GM19324 (cell line): ENCODE measurements around the gene MAGI3.
"Not testable (repeated sequence)": the region's sequence is repeated elsewhere in the genome, so short reads cannot be mapped to it uniquely, and the experiment has no call there.

Source experiments
- ATAC-seq: cut with Tn5 transposase; IDR thresholded peaks from one replicate; pipeline ENCODE4 v1.9.1; 2021; ENCODE audit warnings: mild to moderate bottlenecking, moderate library complexity; ENCODE audit not compliant: unreplicated experiment, low FRiP score

Gene MAGI3

DNA sequence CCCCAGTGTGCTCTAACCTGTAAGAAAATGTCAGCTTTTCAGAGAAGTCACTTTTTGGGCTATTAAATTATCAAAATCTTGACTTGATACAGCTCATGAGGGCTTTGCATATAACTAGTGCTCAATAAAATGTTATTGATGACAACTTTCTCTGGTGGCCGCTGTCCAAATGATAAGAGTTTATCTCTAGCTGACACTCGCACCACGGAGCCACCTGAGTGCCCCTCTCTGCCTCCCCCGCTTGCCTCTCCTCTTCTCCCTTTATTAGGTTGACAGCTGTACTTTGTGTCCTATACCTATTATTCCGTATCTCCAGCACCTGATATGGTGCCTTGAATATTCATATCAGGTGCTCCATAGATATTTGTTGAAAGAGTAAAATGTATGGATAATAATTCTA is 286.2 kb downstream of the MAGI3 start:
- no peak for ATAC-seq

DNA sequence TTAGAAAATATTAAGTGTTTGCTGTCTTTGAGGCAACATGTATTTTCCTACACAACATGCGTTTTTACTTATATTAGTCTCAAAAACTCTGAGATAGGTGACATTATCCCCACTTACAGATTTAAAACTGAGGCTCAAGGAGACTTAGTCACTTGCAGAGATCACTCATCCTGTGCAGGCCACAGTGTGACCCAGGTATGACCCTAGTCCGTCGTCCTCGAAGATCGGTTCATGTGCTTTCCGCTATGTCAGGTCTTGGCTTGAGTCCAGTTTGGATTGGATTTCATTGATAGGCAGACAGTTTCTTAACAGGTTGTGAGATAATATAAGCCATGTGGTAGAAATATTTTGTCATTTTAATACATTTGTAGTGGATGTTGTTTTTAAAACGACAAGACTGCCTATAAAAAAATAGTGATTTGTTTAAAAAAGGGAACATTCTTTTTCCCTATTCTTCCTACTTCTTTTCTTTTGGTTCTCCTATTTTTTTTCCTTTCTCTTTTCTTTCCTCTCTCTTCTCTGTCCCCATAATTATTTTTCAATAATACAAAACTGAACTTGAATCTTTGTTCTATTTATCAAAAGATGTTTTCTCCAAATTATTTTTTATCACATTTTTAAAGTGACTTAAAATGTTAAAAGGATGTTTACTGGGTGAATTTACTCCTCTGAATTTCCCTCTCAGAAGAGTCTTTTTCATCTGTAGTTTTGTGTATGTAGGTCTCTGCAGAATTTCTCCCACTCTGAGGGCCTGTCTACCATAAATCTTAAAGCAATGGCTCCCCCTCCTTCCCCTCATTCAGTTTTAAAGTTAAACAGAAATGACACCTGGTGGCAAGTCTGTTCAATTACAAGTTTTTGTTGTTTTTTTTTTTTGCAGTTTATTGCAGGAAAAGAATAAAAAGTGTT is 287.2 kb downstream of the MAGI3 start:
- ATAC-seq: no peak

DNA sequence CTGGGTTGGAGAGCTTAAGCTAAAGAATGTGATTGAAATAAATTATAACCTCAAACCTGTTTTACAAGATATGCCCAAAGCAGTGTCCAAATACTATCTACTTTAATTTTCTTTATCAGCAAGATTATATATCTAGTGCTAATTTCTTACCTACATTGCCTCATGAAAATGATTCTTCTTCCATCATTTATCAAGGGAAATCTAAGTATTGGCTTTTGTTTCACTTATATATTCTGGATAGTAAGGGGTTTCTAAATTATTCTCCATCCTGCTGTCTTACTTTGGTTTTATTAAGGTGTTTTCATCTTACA is 287.8 kb downstream of the MAGI3 start:
- no peak for ATAC-seq

DNA sequence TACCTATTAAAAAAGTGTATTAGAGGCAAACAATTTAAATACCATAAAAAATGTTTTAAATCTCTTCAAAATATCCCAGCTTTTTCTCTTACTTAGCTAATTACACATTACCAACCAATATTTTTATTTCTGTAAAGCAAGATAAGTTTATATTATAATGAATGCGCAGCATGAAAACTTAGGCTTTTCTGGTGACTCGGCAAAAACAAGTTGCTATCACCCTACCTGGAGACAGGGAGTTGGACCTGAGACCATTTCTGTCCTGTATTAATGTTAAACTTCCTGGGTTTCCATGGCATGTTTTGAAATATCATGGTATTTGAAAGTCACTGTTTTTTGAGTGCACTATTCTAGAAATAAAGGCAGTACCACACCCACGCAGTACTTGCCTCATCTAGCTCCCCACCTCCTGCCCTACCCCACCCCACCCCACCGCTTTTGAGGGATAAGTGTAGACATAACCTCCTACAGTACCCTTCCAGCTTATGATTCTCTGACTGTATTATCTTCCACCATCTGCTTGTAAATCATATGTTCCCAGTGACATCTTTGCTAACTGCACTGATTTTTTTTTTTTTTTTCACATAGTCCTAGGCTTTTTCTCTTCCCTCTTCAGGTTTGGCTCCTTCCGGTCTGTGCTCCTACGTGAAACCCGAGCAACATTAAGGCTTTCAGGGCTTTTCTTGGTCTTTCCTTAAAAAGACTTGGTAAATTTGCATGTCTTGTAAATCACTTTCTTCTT is 291.5 kb downstream of the MAGI3 start:
- ATAC-seq: no peak

DNA sequence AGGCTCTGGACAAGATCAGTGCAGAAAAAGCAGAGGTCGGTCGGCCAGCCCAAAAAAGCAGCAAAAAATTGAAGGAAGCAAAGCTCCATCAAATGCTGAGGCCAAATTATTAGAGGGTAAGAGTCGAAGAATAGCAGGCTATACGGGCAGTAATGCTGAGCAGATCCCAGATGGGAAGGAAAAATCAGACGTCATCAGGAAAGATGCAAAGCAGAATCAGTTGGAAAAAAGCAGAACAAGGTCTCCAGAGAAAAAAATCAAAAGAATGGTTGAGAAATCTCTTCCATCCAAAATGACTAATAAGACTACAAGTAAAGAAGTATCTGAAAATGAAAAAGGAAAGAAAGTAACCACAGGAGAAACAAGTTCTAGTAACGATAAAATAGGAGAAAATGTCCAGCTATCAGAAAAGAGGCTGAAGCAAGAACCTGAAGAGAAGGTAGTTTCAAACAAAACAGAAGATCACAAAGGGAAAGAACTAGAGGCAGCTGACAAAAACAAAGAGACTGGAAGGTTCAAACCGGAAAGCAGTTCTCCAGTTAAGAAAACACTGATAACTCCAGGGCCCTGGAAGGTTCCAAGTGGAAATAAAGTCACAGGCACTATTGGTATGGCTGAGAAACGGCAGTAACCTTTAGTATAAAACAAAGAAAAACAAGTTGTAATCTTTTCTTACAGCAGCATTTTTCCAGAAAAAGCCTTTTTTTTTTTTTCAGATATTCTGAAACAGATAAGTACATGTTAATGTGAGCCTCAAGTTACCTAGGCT is 293.3 kb downstream of the MAGI3 start:
- ATAC-seq: no peak

DNA sequence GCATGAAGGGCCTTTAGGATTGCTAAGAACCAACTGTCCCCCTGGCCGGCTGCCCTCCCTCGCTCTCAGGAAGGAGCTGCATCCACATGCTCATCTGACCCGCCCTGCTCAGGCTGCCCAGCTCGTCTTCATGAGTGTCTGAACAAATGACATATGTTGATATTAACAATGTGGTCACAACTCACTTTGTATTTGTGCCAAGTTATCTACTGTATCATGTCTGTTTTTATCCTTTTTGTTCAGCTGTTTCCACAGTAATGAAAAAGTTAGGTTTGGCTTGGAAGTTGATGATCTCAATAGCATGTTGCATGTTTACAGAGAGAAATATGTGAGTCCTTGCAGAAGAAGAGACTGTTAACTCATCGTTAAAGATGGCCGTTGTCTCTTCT is 293.8 kb downstream of the MAGI3 start:
- ATAC-seq: no peak

DNA sequence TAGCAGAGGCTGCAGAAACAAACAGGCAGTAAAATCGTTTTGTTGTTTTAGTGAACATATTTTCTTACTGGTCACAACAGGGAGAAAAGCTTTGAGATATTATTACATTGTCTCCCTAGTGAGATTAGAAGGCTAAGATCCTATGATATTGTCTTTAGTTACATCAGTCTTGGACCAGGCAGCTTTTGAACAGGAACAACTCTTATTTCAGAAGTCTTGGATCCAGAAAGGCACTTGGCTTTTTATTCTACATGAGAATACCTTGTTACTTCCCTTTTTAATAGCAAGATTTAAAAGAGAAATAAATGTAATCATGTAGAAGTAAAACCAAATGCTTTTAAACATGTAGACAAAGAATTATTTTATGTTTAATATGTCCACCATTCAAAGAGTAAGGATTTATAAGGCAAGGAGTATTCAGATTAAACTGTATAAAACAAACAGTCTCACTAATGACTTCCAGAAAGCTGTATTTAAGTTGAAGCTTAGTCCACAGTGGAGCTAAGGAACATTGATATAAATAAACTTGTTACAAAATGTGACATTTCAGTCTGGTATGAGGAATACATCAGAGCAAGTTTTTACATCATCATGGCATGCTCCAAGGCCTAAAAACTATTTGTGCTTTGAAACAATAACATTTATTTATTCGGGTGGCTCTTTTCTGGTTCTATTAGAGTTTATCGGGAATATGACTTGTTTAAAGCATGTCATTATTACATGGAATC is 296.7 kb downstream of the MAGI3 start:
- no peak for ATAC-seq

DNA sequence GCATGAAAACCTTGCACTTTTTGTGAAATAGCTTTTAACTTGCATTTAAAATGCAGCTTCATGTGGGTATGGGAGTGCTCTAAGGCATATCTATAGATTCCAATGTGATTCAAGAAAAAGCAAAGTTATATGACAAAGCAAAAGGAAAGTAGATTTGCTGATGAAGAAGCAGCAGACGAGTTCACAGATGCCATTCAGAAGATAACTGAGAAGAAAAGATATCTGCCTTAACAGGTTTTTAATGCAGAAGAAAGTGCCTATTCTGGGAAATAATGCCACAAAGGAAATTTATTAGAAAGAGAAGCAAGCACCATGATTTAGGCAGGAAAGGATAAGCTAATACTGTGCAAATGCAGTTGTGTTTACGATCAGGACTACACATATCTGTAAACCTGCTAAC is 300.9 kb downstream of the MAGI3 start:
- ATAC-seq: no peak

DNA sequence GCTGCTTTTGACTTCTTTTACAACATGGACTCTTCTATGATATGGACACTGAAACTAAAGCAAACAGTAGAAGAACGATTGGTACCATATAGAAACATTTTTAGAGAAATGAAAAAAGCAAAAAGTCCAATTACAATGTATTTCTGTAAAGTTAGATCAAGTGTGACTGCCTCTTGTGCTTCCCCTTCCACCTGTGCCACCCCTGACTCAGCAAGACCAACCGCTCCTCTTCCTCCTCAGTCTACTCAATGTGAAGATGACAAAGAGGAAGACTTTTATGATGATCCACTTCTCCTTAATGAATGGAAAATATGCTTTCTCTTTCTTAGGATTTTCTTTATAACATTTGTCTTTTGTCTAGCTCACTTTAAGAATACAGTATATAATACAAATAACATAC is 302.0 kb downstream of the MAGI3 start:
- no peak for ATAC-seq

DNA sequence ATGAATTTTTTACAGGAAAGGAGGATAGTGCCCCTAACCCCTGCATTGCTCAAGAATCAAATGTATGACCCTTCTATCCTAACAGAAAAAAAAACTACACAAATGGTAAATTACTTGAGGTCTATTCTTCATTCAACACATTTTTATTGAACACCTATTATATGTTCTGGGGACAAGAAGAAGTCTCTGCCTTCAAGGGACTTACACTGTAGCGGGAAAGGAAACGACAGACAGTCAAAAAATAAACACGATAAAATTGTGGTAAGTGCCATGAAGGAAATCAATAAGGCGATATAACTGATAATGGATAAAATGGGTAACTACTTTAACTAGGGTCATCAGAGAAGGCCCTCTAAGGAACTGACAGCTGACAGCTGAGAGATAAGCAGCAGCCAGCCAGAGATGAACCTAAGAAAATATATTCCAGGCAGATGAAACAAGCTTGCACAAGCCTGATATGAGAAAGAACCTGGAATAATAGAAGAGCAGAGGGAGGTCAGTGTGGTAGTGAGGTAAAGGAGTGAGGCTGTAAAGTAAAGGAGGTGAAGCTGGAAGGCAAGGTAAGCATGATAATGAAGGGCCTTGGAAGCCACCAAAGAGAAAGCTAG is 302.6 kb downstream of the MAGI3 start:
- no peak for ATAC-seq

DNA sequence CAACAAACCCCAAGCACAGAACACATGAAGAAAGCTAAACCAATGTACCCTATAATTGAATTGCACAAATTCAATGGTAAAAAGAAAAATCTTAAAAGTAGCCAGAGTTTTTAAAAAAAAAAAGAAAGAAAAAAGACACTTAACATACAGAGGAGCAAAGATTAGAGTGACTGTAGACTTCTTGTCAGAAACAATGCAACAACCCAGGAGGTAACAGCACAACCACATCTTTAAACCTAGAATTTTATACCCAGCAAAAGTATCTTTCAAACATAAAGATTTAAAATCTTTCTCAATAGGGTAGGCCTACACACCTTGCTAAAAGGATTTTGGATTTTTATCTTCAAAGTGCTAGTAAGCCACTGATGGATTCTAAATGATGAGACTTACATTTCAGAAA is 304.6 kb downstream of the MAGI3 start:
- no peak for ATAC-seq

DNA sequence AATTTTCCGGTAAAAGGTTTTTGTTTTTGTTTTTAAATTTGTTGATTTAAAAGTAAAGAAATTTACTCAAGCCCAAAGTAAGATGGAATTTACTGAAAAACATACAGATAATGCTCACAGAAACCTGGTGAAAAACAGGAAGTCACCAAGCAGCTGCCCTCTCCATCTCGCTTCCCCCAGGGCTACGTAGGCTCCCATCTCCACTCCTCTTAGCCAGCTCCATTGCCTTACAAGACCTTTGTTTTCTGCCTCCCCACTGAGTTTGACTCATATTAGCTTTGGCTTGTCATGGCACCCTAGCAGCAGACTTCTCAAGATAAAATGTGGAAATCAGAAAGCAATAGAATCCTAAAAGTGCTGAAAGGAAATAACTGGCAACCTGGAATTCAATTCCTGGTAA is 311.1 kb downstream of the MAGI3 start:
- no peak for ATAC-seq

DNA sequence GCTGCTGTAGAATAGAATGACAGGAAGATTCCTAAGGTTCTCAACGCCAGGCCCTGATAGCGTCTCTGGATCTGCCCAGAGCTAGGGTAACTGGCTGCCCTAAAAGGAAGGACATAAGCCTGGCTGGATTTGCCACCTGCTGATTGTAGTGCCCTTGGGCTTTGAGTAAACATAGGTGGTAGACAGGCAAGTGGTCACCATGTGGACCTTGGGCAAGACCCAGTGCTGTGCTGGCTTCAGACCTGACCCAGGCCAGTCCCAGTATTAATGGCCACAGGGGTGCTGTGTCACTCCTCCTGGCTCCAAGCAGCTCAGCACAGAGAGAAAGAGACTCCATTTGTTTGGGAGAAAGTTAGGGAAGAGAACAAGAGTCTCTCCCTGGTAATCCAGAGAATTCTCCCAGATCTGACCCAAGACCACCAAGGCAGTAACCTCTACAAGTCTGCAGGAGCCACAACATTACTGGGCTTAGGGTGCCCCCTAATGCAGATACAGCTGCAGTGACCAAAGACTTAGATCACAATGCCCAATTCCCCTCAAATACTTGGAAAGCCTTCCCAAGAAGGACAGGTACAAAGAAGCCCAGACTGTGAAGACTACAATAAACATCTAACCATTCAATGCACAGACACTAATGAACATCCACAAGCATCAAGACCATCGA is 324.4 kb downstream of the MAGI3 start:
- no peak for ATAC-seq

DNA sequence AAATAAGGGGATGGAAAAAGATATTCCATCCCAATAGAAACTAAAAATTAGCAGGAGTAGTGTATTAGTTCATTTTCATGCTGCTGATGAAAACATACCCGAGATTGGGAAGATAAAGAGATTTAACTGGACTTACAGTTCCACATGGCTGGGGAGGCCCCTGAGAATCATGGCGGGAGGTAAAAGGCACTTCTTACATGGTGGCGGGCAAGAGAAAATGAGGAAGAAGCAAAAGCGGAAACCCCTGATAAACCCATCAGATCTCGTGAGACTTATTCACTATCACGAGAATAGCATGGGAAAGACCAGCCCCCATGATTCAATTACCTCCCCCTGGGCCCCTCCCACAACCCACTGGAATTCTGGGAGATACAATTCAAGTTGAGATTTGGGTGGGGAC is 327.2 kb downstream of the MAGI3 start:
- ATAC-seq: not testable (repeated sequence)

DNA sequence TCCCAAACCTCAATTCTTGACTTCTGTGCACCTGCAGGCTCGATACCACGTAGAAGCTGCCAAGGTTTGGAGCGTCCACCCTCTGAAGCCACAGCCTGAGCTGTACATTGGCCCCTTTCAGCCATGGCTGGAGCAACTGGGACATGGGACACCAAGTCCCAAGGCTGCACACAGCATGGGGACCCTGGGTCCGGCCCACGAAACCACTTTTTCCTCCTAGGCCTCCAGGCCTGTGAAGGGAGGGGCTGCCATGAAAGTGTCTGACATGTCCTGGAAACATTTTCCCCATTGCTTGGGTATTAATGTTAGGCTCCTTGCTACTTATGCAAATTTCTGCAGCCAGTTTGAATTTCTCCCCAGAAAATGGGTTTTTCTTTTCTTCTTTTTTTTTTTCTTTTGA is 328.3 kb downstream of the MAGI3 start:
- not testable (repeated sequence) for ATAC-seq

DNA sequence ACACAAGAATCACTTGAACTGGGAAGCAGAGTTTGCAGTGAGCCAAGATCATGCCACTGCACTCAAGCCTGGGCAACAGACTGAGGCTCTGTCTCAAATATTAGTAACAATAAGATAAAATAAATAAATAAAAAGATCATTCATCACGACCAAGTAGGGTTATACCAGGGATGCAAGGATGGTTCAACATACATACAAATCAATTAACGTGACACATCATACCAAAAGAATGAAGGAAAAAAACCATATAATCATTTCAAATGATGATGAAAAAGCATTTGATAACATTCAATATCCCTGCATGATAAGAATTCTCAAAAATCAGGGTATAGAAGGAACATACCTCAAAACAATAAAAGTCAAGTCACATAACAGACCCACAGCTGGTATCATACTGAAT is 330.7 kb downstream of the MAGI3 start:
- ATAC-seq: no peak

DNA sequence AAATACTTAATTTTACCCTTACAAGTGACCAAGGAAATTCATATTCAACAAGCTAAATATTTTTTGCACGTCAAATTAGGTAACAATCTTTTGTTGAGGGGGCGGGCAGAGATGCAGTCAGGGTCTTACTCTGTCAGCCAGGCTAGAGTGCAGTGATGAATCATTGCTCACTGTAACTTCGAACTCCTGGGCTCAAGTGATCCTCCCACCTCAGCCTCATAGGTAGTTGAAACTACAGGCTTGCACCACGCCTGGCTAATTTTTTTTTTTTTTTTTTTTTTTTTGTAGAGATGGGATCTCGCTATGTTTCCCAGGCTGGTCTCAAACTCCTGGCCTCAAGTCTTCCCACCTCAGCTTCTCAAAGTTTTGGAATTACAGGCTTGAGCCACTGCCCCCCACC is 342.5 kb downstream of the MAGI3 start:
- no peak for ATAC-seq

DNA sequence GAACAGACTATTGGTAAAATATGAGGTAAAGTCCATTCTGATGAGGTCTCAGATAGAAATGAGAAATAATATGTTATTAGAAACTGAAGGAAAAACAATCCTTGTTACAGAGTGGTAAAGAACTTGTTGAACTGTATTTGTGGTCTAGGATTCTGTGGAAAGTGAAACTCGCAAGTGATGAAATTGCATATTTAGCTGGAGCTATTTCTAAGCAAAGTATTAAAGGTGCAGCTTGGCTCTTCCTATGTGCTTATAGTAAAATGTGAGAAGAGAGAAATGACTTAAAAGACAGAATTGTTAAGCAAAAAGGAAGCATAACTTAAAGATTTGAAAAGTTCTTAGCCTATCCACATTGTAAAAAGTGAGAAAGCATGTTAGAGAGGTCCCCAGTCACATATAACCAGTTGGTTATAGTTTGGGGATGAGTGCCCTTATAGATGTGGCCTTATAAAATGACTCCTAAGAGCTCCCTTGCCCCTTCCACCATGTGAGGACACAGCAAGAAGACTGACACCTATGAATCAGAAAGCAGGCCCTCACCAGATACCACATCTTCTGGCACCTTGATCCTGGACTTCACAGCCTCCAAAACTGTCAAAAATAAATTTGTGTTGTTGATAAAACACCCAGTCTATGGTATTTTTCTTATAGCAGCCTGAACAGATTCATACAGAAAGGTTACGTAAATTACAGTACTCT is 344.2 kb downstream of the MAGI3 start:
- no peak for ATAC-seq
